Common myeloid progenitor, CD34-positive (primary cell): ENCODE measurements around the gene ZNF496.

Source experiments
- CTCF ChIA-PET: fragments of 350-600 bp; sonication (Branson Sonifier 250); formaldehyde crosslinking; loops from one replicate; lab custom pipeline; 2021; ENCODE audit warnings: antibody characterized with exemption; lab: Charles Lee
- POLR2A ChIA-PET: fragments of 350-600 bp; sonication (Branson Sonifier 250); formaldehyde crosslinking; loops from one replicate; lab custom pipeline; 2021; ENCODE audit warnings: antibody characterized with exemption; lab: Charles Lee
- DNase-seq, 3 donors: peaks; one replicate each; pipeline versions ENCODE4 v3.0.0 to v3.0.0-alpha.2; 2013
- H3K27ac ChIP-seq, 2 experiments: 1 replicate in 1 of 2; 2 replicates in 1 of 2; pipeline ENCODE4 v1.7.0; 2013; ENCODE audit warnings: inconsistent platforms in 2 of 2, low read length in 2 of 2, mild to moderate bottlenecking in 2 of 2, low read depth in 1 of 2, moderate library complexity in 1 of 2; ENCODE audit not compliant: severe bottlenecking in 2 of 2, insufficient read depth in 1 of 2, poor library complexity in 1 of 2
- H3K27me3 ChIP-seq, 5 experiments: replicated peaks in 2 of 5; 1 replicate in 3 of 5; 2 replicates in 2 of 5; pipeline versions ENCODE4 v1.6.1 to v1.7.0; 2013; ENCODE audit warnings: low read length in 4 of 5, mild to moderate bottlenecking in 2 of 5, moderate library complexity in 2 of 5, inconsistent platforms in 1 of 5; ENCODE audit not compliant: insufficient read depth in 5 of 5, control insufficient read depth in 4 of 5
- H3K36me3 ChIP-seq, 4 experiments: 1 replicate in 2 of 4; 2 replicates in 2 of 4; pipeline versions ENCODE4 v1.6.1 to v1.7.0; 2013; ENCODE audit warnings: low read length in 3 of 4, control low read depth in 1 of 4, mild to moderate bottlenecking in 1 of 4; ENCODE audit not compliant: control insufficient read depth in 4 of 4, insufficient read depth in 4 of 4
- H3K4me1 ChIP-seq, 4 experiments: 1 replicate in 3 of 4; 2 replicates in 1 of 4; pipeline versions ENCODE4 v1.6.1 to v1.7.1; 2013; ENCODE audit warnings: low read length in 3 of 4, mild to moderate bottlenecking in 3 of 4, control low read depth in 1 of 4, inconsistent platforms in 1 of 4, moderate library complexity in 1 of 4; ENCODE audit not compliant: control insufficient read depth in 4 of 4, insufficient read depth in 4 of 4; ENCODE audit errors: control extremely low read depth in 1 of 4
- H3K4me3 ChIP-seq, 7 experiments: 1 replicate in 4 of 7; 2 replicates in 3 of 7; pipeline versions ENCODE4 v1.5.1 to v1.7.0; 2013; ENCODE audit warnings: mild to moderate bottlenecking in 7 of 7, low read length in 6 of 7, moderate library complexity in 6 of 7, inconsistent platforms in 2 of 7, low read depth in 2 of 7, control low read depth in 1 of 7; ENCODE audit not compliant: insufficient read depth in 4 of 7, control insufficient read depth in 1 of 7; ENCODE audit errors: extremely low read depth in 1 of 7
- H3K9me3 ChIP-seq, 5 experiments: 1 replicate in 4 of 5; 2 replicates in 1 of 5; pipeline versions ENCODE4 v1.6.1 to v1.7.1; 2013; ENCODE audit warnings: low read length in 4 of 5, mild to moderate bottlenecking in 2 of 5, inconsistent platforms in 1 of 5, low read depth in 1 of 5, moderate library complexity in 1 of 5; ENCODE audit not compliant: control insufficient read depth in 4 of 5, insufficient read depth in 2 of 5; ENCODE audit errors: control extremely low read depth in 1 of 5
- WGBS: methylation state at CpG from one replicate; pipeline ENCODE4 v1.1.5; 2013; ENCODE audit not compliant: insufficient coverage; 5-methylcytosine and 5-hydroxymethylcytosine counted together

ZNF496 gene

GRCh38 chr1:247373721-247374141, 42.1 kb upstream of the ZNF496 start:
- ChIA-PET CTCF (interaction anchor here (0.6 to 4.3 kb wide), 17 partner anchors 10 to 540 kb away, joined by 3 to 70 read pairs (median 4); partner anchors contain the start of gene OR2B11), POLR2A (no interaction called here)
- 15% methylated on average over 16 of the region's 26 CpGs for WGBS
- peaks cover 0 to 3% (median 2%) of the 10 kb centered on the region in 4 experiments for H3K4me1 ChIP-seq
- H3K4me3 ChIP-seq: peak overlapping the region; percentile 10 to 78 (median 52)
- H3K36me3 ChIP-seq: no peaks in the 10 kb centered on the region
- no peaks in the 10 kb centered on the region for H3K27me3 ChIP-seq
- peaks cover 0 to 2% (median 0%) of the 10 kb centered on the region in 5 experiments for H3K9me3 ChIP-seq
- no peak overlapping the region for H3K27ac ChIP-seq
- DNase-seq: peak; percentile 71 to 78 (median 76)

GRCh38 chr1:247371801-247372259, 40.2 kb upstream of the ZNF496 start:
- Histone ChIP-seq H3K9me3 (peaks cover 0 to 2% (median 0%) of the 10 kb centered on the region in 5 experiments), H3K36me3 (no peaks in the 10 kb centered on the region), H3K27me3 (no peaks in the 10 kb centered on the region), H3K27ac (no peak overlapping the region), H3K4me3 (no peak overlapping the region), H3K4me1 (peaks cover 0 to 6% (median 2%) of the 10 kb centered on the region in 4 experiments)
- ChIA-PET CTCF (interaction anchor here (0.9 to 4.3 kb wide), 6 partner anchors 17 to 464 kb away, joined by 3 to 70 read pairs (median 6); no protein-coding TSS in a partner anchor), POLR2A (no interaction called here)
- DNase-seq: no peak
- WGBS: 96% methylated on average over 16 of the region's 16 CpGs

DNA sequence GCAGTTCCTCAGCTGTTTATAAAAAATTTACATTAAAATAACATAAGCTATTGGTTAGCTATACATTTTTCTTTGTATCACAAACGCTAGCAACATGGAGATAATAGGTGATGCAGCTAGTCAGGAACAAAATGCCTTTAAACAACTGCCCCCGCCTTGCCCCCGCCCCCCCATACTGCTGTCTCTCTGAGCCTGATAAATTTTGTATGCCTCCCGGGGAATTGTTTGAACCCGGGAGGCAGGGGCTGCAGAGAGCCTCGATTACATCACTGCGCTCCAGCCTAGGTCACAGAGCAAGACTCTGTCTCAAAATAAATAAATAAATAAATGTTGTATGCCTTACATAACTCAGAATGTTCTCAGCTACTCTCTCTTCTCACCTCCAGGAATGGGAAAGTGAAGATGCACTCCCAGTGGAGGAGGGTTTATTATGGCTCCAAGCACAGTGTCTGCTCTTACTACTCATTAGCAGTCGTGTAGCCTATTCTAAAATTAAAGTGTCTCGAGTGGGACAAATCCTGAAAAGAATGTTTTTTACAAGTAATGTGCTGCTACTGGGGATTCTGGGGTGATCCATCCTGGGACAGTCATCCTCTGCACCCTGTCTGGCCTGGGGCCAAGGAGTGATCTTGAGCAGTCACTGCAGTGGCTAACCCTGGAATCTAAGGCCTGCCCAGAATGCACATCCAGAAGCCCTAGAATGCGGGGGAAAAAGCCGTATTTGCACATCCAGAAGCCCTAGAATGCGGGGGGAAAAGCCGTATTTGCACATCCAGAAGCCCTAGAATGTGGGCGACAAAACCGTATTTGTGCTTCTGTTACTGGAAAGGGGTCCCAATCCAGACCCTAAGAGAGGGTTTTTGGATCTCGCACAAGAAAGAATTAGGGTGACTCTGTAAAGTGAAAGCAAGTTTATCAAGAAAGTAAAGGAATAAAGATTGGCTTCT, 39.4 kb upstream of the ZNF496 start:
- Histone ChIP-seq H3K36me3 (no peaks in the 10 kb centered on the region), H3K4me1 (peaks cover 0 to 6% (median 2%) of the 10 kb centered on the region in 4 experiments), H3K27ac (no peak overlapping the region), H3K9me3 (peaks cover 0 to 6% (median 0%) of the 10 kb centered on the region in 5 experiments), H3K27me3 (no peaks in the 10 kb centered on the region), H3K4me3 (no peak overlapping the region)
- ChIA-PET POLR2A (no interaction called here), CTCF (interaction anchor here (1.0 to 1.7 kb wide), 2 partner anchors 115 to 117 kb away, joined by 4 to 5 read pairs; no protein-coding TSS in a partner anchor)
- no peak for DNase-seq
- 83% methylated on average over 8 of the region's 16 CpGs for WGBS

- CTCF ChIA-PET: interaction anchor here (0.8 kb wide), 1 partner anchor 16 kb away, joined by 3 read pairs; no protein-coding TSS in a partner anchor
- no peaks in the 10 kb centered on the region for H3K36me3 ChIP-seq
- POLR2A ChIA-PET: no interaction called here
- no peak for DNase-seq
- peaks cover 0 to 7% (median 4%) of the 10 kb centered on the region in 5 experiments for H3K9me3 ChIP-seq
- H3K4me1 ChIP-seq: peaks cover 0 to 4% (median 2%) of the 10 kb centered on the region in 4 experiments
- no peak overlapping the region for H3K4me3 ChIP-seq
- no peaks in the 10 kb centered on the region for H3K27me3 ChIP-seq
- no peak overlapping the region for H3K27ac ChIP-seq
- 100% methylated on average over 3 of the region's 7 CpGs for WGBS
Measured at GRCh38 chr1:247368490-247369145, 37.0 kb upstream of the ZNF496 start.

- POLR2A ChIA-PET: no interaction called here
- Histone ChIP-seq H3K4me1 (peaks cover 0 to 4% (median 2%) of the 10 kb centered on the region in 4 experiments), H3K4me3 (no peak overlapping the region), H3K27ac (no peak overlapping the region), H3K9me3 (peaks cover 0 to 7% (median 4%) of the 10 kb centered on the region in 5 experiments), H3K27me3 (no peaks in the 10 kb centered on the region), H3K36me3 (no peaks in the 10 kb centered on the region)
- WGBS: 100% methylated on average over 2 of the region's 6 CpGs
- CTCF ChIA-PET: interaction anchor here (0.8 to 1.0 kb wide), 2 partner anchors 15 to 119 kb away, joined by 3 read pairs; no protein-coding TSS in a partner anchor
- DNase-seq: no peak
Measured at GRCh38 chr1:247367786-247368422, 36.2 kb upstream of the ZNF496 start.

DNA sequence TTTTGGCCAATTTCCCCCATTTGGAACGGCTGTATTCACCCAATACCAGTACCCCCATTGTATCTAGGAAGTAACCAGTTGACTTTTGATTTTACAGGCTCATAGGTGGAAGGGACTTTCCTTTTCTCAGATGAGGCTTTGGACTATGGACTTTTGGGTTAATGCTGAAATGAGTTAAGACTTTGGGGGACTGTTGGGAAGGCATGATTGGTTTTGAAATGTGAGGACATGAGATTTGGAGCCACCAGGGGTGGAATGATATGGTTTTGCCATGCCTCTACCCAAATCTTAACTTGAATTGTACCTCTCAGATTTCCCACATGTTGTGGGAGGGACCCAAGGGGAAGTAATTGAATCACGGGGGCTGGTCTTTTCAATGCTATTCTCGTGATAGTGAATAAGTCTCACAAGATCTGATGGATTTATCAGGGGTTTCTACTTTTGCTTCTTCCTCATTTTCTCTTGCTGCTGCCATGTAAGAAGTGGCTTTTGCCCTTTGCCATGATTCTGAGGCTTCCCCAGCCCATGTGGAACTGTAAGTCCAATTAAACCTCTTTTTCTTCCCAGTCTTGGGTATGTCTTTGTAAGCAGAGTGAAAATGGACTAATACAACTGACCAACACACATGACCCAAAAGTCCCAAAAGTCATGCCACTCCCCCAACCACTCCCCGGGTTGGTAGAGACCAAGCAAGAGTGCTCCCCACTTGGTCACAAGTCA, 35.4 kb upstream of the ZNF496 start:
- Histone ChIP-seq H3K36me3 (no peaks in the 10 kb centered on the region), H3K27ac (no peak overlapping the region), H3K4me3 (no peak overlapping the region), H3K4me1 (peaks cover 0 to 4% (median 2%) of the 10 kb centered on the region in 4 experiments), H3K27me3 (no peaks in the 10 kb centered on the region), H3K9me3 (peaks cover 0 to 7% (median 4%) of the 10 kb centered on the region in 5 experiments)
- CTCF ChIA-PET: interaction anchor here (1.0 kb wide), 1 partner anchor 119 kb away, joined by 3 read pairs; no protein-coding TSS in a partner anchor
- WGBS: 60% methylated on average over 1 of the region's 4 CpGs
- POLR2A ChIA-PET: no interaction called here
- no peak for DNase-seq
